Endothelial cell (in vitro differentiated cells): ENCODE measurements around the gene FBXW7. TPM values are rescaled to one million over a fixed set of nuclear protein-coding genes. Genes with fewer than 3 reads are reported as not detected.

Experiments
- DNase-seq: peaks from one replicate; pipeline ENCODE4 v3.0.0; 2021; ENCODE audit warnings: low spot score
- H3K27ac Mint-ChIP-seq: one replicate; pipeline ENCODE4 v1.8.0; 2021; ENCODE audit warnings: mixed read lengths, inconsistent platforms; ENCODE audit not compliant: unreplicated experiment
- H3K27me3 Mint-ChIP-seq: one replicate; pipeline ENCODE4 v1.8.0; 2021; ENCODE audit warnings: mild to moderate bottlenecking, moderate library complexity, mixed read lengths, inconsistent platforms; ENCODE audit not compliant: unreplicated experiment
- H3K36me3 Mint-ChIP-seq: one replicate; pipeline ENCODE4 v1.8.0; 2021; ENCODE audit warnings: mild to moderate bottlenecking, low read depth, mixed read lengths, inconsistent platforms; ENCODE audit not compliant: unreplicated experiment
- H3K4me1 Mint-ChIP-seq: one replicate; pipeline ENCODE4 v1.8.0; 2021; ENCODE audit warnings: mild to moderate bottlenecking, mixed read lengths, inconsistent platforms; ENCODE audit not compliant: unreplicated experiment
- H3K4me3 Mint-ChIP-seq: one replicate; pipeline ENCODE4 v1.8.0; 2021; ENCODE audit warnings: mild to moderate bottlenecking, mixed read lengths, inconsistent platforms; ENCODE audit not compliant: unreplicated experiment
- H3K9me3 Mint-ChIP-seq: one replicate; pipeline ENCODE4 v1.8.0; 2021; ENCODE audit warnings: mixed read lengths, inconsistent platforms; ENCODE audit not compliant: unreplicated experiment
- total RNA-seq: library from RNA; stranded (reverse); fragmentation: NEBNext Ultra II Directional; extraction: Animal tissue kit (Norgen Biotek cat#: 25700); gene quantifications from one replicate; pipeline ENCODE4 v1.2.1, GENCODE V29; 2021; ENCODE audit not compliant: unreplicated experiment
- TF ChIP-seq, protein P1 (sequence below): fragments of 200-600 bp; sonication (generic); IDR thresholded peaks from one replicate; pipeline ENCODE4 v1.5.0; 2021; ENCODE audit warnings: antibody characterized with exemption; ENCODE audit not compliant: unreplicated experiment

The FBXW7 gene
- total RNA-seq, 1 donor from 2014 or later, result 44.7 TPM

GRCh38 chr4:152525878-152526277 is 10.0 kb downstream of the FBXW7 start:
- no peaks in the 10 kb centered on the region for H3K27me3 Mint-ChIP-seq
- H3K27ac Mint-ChIP-seq, result no peak overlapping the region
- peaks cover 3% of the 10 kb centered on the region for H3K4me1 Mint-ChIP-seq
- H3K9me3 Mint-ChIP-seq, result no peaks in the 10 kb centered on the region
- H3K36me3 Mint-ChIP-seq, result no peaks in the 10 kb centered on the region
- TF ChIP-seq, protein P1, sequence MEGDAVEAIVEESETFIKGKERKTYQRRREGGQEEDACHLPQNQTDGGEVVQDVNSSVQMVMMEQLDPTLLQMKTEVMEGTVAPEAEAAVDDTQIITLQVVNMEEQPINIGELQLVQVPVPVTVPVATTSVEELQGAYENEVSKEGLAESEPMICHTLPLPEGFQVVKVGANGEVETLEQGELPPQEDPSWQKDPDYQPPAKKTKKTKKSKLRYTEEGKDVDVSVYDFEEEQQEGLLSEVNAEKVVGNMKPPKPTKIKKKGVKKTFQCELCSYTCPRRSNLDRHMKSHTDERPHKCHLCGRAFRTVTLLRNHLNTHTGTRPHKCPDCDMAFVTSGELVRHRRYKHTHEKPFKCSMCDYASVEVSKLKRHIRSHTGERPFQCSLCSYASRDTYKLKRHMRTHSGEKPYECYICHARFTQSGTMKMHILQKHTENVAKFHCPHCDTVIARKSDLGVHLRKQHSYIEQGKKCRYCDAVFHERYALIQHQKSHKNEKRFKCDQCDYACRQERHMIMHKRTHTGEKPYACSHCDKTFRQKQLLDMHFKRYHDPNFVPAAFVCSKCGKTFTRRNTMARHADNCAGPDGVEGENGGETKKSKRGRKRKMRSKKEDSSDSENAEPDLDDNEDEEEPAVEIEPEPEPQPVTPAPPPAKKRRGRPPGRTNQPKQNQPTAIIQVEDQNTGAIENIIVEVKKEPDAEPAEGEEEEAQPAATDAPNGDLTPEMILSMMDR, result no peak
- no peak overlapping the region for H3K4me3 Mint-ChIP-seq
- no peak for DNase-seq

- Mint-ChIP-seq H3K36me3 (no peaks in the 10 kb centered on the region), H3K27ac (no peak overlapping the region), H3K4me1 (peaks cover 3% of the 10 kb centered on the region), H3K9me3 (no peaks in the 10 kb centered on the region), H3K4me3 (no peak overlapping the region), H3K27me3 (no peaks in the 10 kb centered on the region)
- TF ChIP-seq, protein P1, result no peak
- DNase-seq, result no peak
Measured at GRCh38 chr4:152524427-152524826, 11.5 kb downstream of the FBXW7 start.

DNA sequence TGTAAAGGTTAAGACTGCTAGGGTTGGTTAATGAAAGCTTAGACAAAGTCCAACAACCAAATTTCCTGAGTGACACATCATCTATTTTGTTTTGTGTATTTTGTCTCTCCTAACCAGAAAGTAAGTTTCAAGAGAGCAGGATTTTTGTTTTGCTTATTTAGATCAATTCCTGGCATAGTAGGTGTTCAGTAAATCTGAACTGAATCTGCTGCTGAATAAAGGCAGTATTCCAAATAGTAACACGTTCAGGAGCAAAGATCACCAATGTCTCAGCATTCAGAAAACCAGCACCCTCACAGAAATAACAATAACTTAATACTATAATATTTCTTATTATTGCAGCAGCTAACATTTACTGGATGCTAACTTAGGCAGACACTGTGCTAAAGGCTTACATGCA is 12.2 kb downstream of the FBXW7 start:
- Mint-ChIP-seq H3K36me3 (no peaks in the 10 kb centered on the region), H3K4me1 (peaks cover 3% of the 10 kb centered on the region), H3K4me3 (no peak overlapping the region), H3K27me3 (no peaks in the 10 kb centered on the region), H3K27ac (no peak overlapping the region), H3K9me3 (no peaks in the 10 kb centered on the region)
- no peak for DNase-seq
- TF ChIP-seq, protein P1, result no peak

GRCh38 chr4:152522754-152523153 is 13.1 kb downstream of the FBXW7 start:
- no peak overlapping the region for H3K27ac Mint-ChIP-seq
- TF ChIP-seq, protein P1, result no peak
- H3K4me3 Mint-ChIP-seq, result no peak overlapping the region
- no peaks in the 10 kb centered on the region for H3K9me3 Mint-ChIP-seq
- H3K27me3 Mint-ChIP-seq, result no peaks in the 10 kb centered on the region
- no peak for DNase-seq
- H3K36me3 Mint-ChIP-seq, result no peaks in the 10 kb centered on the region
- peaks cover 3% of the 10 kb centered on the region for H3K4me1 Mint-ChIP-seq

DNA sequence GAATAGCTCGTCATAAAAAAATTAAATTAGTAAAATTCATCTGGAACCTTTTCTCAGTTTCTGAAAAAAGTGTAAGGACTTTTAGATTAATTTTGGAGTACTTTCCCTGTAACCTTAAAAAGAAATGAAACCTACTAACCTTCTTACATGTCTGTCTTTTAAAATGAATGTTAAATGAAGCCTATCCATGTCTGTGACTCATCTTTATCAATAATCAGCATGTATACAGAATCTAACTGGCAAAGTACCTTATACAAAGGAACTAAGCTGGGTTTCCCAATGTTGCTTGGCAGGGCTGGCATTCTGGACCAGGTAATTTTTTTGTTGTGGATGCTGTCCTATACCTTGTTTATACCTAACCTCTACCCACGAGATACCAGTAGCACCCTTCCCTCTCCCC is 13.6 kb downstream of the FBXW7 start:
- Mint-ChIP-seq H3K27me3 (no peaks in the 10 kb centered on the region), H3K4me1 (peaks cover 3% of the 10 kb centered on the region), H3K4me3 (no peak overlapping the region), H3K27ac (no peak overlapping the region), H3K9me3 (no peaks in the 10 kb centered on the region), H3K36me3 (no peaks in the 10 kb centered on the region)
- TF ChIP-seq, protein P1, result no peak
- DNase-seq, result no peak
